HuH-7 (cell line): ENCODE measurements around the gene RIPOR2.
"Not testable (repeated sequence)": the region's sequence is repeated elsewhere in the genome, so short reads cannot be mapped to it uniquely, and the experiment has no call there.

Source experiments
- DNase-seq: peaks from one replicate; pipeline ENCODE4 v3.0.0; 2011; ENCODE audit warnings: low spot score

Gene RIPOR2

DNA sequence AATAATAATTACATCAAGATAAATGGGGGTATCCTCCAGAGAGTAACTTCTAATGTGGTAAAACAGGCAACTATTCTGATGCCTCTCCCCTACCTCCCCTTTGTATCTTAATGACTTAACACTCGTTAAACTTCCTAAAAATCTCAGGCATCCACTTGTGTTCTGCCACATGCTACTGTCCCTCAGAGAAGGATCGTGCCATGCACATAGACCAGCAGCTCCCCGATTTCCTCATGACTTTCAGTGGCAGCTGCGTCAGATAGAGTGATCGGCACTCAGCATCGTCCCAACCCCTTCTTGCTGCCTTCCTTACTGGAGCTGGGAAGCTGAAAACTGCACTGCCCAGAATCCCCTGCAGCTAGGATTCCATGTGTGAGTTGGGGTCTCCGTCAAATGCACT is 32.1 kb downstream of the RIPOR2 start:
- no peak for DNase-seq

DNA sequence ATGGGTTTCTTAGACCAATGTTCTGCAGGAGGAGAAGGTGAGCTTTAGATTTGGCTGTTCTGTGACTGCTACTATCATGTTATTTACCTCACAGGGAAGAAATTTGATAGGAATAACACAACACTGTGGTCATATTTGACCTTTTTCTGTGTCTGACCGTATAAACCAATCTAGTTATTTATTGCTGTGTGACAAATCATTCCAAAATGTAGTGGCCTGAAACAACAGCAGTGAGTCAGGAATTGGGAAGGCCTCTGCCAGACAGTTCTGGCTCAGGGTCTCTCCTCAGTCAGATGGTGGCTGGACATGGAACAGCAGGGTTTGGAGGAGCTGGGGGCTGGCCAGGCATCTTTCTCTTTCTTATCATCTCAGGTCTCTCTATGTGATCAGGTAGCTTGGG is 33.0 kb downstream of the RIPOR2 start:
- DNase-seq = no peak

DNA sequence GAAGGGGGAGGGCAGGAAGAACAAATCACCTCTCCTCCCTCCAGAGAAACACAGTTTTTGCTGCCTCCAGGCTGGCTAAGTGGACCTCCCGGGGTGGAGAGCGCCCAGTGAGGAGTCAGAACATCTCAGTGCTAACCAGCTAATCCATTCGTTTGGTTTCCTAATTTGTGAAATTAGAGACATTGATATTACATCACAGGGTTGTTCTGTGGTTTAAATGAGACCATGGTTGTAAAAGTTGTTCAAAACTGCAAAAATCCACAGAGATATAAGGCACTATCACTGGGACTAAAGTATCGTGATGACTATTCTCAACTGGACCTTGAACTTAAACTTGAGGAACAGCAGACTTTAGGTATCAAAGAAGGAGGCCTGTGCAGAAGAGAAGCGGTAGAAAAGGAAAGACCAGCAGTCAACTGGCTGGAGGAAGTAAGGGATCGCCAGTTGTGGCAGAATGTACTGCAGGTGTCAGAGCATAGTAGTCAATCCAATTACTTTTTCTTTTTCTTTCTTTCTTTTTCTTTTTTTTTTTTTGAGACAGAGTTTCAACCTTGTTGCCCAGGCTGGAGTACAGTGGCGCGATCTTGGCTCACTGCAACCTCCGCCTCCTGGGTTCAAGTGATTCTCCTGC is 33.9 kb downstream of the RIPOR2 start:
- no peak for DNase-seq

DNA sequence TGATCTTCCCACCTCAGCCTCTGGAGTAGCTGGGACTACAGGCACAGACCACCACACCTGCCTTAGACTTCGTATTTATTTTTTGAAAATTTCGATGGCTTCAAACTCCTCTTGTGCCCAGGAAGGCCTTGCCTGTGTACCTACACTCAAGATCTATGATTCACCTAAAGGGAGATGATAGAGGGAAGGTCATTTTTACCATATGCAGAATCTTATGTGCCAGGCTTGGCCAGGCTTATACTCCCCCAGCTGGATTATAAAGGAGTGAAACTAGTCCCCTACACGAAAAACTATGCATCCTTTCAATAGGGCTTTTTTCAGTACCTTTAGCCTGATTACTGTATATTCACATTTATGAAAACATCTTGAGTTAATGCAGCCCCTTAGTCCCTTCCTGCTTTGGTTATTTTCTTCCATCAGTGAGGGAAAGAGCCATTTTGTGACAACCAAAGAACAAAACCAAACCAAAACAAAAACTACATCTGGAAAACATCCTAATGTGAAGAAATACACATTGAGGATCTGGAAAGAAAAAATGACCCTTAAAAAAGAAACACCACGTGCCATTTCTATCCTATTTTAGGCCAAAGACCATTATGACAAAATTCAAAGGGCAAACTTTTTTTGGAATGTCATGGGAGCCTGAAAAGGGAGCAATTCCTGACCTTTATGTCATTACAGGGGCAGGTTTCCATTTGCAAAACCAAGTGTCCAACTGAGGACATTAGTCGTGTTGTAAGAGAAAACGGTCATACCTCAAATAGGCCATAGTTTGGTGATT is 34.7 kb downstream of the RIPOR2 start:
- DNase-seq = no peak

DNA sequence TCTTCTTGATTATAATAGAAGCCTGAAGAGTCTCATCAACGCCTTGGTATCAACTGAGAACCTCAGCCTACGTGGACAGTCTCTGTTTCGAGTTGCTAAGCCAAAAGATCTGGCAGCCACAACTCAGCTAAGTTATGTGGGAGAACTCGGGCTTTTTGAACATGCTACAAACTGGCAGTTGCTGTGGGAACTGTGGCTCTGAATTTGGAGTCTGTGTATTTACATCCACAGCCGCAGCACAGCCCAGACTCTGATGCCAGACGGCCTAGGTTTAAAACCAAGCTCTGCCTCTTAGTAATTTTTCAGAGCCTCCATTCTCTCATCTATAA is 35.8 kb downstream of the RIPOR2 start:
- DNase-seq = no peak

DNA sequence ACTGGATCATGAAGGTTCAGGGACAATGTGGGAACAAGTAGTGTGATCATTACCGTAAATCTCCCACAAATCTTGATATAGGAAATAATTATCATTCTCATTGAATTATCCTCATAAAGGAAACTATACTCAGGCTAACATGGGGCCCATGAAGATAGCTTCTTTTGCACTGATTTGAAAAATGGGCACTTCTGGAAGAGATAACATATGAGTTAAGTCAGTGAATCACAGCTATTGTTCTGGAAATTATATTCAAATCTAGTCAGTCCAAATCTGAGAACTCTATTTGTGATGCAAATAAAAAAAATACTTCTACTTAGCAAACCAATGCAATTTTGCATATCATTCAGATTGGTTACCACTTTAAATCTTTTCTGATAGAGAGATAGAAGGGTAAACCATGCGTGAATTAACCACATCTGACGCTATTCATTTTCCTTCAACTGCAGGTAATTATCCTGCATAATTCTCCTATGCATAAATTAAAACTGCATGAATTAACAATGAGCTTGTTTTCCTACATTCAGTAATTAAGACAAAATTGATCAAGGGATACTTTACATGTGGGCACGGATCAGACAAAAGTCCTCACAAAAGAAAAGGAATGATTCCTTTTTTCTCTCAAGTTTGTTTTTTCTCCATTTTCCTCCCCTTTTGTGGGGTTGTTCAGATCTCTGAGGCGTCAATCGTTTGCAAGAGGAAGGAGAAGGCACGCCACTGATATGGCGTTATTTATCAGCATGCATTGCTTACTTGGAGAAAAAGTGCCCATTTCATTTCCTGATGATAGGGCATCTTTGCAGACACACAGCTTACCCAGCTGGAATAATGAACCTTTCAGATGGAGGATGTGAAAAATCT is 36.4 kb downstream of the RIPOR2 start:
- DNase-seq = no peak

DNA sequence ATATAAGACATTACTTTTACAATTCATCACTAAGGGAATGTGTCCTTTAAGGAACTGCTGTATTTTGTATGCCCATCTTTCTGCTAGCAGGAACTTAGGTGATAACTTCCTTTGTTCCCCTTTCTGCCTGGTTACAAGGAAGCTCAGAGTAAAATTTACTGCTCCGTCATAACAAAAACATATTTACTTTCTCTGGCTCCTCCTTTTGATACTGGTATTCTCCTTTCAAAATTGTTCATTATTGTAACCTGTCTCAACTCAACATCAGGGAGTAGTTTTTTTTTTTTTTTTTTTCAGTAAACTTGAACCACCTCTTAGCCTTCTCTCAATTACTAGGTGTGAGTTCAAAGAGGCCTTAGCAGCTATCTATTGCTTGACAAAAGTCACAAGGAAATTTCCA is 37.1 kb downstream of the RIPOR2 start:
- DNase-seq = no peak

DNA sequence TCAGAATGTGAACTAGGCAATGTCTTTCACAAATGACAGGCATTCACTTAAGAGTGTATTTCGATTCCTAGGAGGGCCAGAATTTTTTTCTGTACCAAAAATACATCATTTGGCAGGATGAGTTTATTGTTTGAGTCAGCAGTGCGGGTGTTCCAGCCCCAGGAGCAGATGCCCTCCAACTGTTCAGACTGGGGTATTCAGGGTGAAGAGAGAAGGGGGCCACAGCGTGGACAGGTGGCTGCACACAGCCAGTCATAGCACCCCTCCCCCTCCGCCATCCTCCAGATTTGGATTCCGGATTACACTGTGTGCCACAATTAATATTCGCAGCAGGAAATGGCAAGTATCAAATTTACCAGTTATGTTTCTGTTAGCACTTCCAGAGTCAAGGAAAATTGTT is 38.6 kb downstream of the RIPOR2 start:
- no peak for DNase-seq

DNA sequence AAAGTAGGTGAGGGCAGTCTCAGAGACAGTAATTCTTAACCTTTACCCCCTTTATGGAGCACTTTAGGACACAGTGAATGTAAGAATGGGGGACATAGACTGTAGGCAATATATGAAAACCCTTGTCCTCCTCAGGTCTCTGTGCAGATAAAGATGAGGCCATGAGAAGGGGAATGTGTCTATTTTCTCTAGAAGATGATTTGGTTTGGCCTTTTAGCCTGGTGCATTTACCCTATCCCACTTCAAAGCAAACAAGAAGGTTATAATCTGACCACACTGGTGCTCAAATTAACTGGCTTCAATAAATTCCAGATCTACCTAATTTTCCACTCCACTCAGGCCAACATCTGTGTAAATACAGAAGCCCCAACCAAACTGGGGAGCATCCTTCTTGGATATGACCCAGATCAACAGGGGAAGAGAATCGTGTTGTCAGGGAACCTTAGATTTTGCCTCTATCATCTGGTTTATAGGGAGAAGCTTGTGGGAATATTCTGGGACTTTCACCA is 42.4 kb downstream of the RIPOR2 start:
- no peak for DNase-seq

DNA sequence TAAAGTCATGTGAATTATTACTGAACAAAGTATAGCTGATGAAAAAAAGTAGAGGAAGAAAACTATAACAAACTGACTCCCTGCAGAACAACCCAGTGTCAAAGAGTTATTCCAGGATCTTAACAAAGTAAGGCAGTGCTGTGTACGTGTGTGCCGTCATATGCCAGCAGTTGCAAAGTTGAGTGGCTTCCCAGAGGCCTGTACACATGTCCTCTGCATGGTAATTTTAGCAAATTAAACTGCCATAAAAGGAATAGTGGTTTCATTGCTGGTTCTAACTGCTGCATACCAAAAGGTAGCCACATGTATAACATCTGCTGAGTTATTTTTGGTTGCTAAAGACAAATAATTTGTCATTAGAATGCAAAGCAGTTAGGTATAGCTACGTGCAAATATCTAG is 44.8 kb downstream of the RIPOR2 start:
- DNase-seq = no peak

DNA sequence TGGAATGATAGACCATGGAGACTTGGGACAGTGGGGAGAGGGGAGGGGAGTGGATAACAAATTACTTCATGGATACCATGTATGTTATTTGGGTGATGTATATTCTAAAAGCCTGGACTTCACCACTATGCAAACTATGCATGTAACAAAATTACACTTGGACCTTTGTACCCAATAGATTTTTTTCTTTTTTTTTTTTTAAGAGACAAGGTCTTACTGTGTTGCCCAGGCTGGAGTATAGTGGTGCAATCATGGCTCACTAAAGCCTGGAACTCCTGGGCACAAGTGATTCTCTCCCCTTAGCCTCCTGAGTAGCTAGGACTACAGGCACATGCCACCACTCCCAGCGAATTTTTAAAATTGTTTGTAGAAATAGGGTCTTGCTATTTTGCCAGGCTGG is 45.3 kb downstream of the RIPOR2 start:
- DNase-seq = no peak

DNA sequence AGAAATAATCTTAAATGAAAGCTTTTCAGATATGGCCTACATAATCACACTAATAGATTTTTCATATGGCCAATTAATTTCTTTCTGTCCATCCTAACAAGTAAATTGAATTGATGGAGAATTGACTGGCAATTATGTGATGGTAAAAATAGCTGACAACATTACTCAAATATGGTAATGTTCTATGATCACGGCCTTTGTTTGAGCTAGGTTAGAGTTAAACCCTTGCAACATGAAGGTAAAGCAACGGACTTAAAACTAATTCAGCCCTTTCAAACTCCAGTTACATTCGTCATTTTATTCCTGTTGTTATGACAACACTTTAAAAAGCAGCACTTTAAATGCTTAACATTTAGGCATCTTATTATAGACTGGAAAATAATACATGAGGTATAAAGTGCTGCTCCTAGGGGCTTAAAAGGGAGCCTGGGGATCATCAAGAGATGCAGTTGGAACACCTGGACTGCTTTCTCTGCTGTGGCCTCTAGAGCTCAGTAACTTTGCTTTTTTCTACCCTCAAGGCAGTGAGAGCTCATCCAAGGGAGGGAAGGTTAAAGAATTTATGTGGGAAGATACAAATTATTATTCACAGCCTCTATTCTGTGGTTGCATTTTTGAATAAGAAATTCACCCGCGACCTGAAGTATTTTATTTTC is 46.9 kb downstream of the RIPOR2 start:
- no peak for DNase-seq

DNA sequence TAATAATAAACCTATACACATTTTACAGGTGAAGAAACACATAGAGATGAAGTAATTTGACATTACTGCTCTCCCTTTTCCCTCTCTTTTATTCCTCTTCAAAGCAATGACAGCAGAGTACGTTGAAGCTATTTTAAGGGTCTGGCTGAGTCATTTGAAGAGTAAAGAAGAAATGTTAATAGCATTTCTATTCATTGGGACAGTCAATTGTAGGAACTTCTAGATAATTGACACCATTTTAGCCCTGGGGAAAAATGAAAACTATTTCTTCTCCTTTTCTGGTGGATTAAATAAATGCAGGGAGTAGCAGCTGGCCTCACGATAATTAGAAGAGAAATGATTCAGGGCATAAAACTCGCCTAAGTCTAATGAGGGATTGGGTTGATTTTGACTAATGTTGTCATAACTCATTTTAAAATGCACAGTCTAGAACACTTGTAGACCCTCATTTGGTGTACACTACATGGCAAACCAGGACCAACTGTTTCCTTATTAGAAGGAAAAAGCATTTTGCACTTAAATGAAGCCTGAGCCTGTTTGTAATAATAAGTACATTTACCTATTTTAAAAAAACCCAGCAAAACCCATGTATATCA is 48.1 kb downstream of the RIPOR2 start:
- DNase-seq = no peak

DNA sequence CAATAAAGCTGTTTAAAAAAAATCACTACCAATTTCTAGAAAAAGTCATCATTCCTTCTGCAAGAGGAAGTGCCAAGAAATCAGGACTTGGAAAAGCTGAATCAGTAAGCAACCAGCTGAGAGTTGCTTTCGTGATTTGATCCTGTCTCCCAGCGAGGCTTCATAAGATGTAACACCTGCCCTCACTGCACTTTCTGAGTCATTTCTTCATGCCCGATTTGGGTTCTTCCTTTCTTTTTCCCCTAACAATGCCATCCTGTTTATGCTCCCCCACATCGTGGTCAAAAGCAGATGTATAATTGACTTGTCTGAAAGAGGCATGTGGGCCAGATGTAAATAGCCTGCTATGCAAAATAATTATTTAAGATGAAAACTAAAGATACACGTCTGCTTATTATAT is 52.1 kb downstream of the RIPOR2 start:
- DNase-seq = no peak

DNA sequence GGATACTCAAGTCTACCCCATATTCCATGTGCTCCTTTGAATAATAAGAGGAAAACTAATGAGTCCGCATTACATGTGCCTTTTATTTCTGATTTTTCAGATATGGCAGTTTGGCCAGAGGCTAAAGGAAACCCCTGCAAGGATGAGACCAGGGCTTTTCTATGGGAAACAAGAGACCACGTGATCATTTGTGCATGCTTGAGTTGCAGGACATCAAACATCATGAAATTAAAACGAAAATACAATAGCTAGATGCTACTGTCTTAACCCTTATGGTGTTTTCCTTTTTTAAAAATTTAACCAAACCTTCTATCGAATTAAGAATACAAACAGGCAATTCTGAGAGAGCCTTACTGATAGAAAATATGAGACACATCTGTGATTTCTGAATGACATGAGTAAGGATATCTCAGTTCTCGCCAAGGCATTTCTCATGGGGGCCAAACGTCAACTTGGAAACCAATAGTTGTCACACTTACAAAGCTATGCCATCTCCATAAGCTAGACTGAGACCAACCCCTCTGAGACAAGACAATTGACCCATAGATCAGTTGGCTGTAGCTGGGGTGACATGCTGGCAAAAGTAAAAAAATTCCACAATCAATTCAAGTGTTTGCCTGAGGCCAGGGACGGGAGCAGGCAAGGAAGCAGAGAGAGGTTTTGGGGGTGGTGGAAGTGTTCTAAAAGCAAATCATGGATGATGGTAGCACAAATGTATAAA is 52.8 kb downstream of the RIPOR2 start:
- no peak for DNase-seq

DNA sequence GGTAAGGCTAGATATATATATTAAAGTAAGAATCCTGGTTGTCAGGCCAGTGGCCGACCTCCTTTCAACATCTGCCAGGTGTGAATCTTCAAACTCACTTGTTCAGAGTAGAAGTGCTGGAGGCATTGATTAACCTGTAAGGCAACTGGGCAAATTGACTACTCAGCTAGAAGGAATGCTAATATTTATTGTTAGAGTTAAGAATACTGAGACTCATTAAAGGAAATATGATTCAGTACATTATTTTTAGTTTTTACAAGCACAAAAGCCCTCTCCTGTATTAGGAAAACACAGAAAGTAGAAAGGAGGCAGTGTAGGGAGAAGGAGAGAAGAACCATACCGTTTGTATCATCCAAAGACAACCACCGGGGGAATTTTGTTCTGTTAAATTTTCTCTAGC is 53.5 kb downstream of the RIPOR2 start:
- no peak for DNase-seq

DNA sequence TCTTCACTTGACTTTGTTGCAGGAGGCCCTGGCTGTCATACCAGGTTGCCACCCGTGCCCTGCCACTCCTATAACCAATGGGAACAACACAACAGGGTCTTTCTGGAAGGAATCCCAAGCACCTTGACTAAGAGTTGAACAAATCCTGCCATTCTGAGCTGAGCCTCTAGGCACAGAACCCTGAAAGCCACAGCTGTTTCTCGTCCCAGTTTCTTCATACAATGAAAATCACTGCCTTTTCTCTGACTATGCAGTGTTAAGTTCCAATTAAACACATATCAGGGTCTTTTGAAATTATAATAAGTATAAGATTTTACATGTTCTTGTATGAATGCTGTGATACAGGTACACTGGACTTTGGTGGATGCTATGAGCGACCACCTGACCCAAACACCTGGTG is 54.4 kb downstream of the RIPOR2 start:
- no peak for DNase-seq

DNA sequence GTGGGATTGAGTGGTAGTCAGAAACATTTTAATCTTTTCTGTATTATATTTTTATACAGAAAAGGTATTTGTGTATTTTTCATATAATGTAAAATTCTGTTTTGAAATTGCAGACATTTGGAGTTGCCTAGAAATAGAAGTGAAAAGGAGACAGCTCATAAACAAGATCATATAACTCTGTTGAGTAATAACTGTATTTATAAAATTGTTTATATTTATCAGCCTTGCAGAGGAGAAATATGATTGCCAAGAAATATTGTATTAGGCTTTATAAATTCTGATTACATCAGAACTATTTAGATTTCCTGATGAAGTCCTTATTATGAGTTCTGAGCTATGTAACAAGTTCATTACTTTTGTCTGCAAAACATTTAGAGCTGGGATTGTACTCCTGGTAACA is 55.3 kb downstream of the RIPOR2 start:
- no peak for DNase-seq

DNA sequence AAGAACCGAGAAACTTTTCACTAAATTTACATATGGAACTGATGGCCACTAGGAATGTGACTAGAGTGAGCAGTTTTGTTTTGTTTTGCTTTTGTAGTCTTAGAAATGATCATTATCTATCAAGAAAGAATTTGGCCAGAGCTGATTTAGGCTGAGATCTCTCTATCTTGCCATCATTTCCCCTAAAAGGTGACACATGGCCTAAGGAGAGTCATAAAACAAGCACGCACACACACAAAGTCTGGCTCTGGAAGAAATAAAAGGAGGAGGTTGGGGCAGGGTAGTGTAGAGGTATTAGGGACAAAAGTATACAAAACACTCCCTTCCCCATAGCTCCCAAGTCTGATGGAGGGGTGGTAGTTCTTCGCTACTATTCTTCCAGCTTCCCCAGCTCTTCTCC is 56.4 kb downstream of the RIPOR2 start:
- DNase-seq = no peak

DNA sequence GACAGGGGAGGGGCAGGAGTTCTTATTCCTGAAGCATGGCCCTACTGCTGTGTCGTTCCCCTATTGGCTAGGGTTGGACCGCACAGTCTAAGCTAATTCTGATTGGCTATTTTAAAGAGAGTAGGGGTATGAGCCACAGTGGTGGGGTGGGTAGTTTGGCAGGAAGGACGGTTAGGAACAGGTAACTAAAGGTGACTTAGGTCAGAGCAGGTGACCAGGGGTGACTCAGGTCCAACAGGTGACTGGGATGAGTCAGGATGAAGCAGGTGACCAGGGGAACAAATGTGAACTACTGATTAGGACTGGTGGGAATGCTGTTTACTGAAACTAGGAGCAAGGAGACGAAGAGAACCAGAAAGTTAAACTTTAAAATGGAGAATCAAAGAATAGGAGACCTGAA is 58.0 kb downstream of the RIPOR2 start:
- DNase-seq = not testable (repeated sequence)
